Gastroesophageal sphincter (tissue), 4 donors: ENCODE results near the gene PHACTR1. TPM values are rescaled to one million over a fixed set of nuclear protein-coding genes. Genes with fewer than 3 reads are reported as not detected.

Experiments used
- ATAC-seq: fragments of 150-250 bp; one replicate; pipeline ENCODE4 v1.9.1; 2016; ENCODE audit warnings: mild to moderate bottlenecking, moderate library complexity
- H3K27ac ChIP-seq, 4 donors: fragments of 200-600 bp; sonication (generic) in 3 of 4; 1 replicate in 3 of 4; 2 replicates in 1 of 4; pipeline ENCODE4 v1.5.1; 2016 to 2019
- H3K27me3 ChIP-seq: fragments of 200-600 bp; sonication (generic); one replicate; pipeline ENCODE4 v1.5.1; 2019
- H3K36me3 ChIP-seq, 2 donors: fragments of 200-600 bp; sonication (generic); one replicate each; pipeline ENCODE4 v1.5.1; 2019; ENCODE audit warnings: control low read depth in 1 of 2
- H3K4me1 ChIP-seq, 3 donors: fragments of 200-600 bp; sonication (generic); 1 replicate in 2 of 3; 2 replicates in 1 of 3; pipeline ENCODE4 v1.5.1; 2016 to 2019; ENCODE audit warnings: control low read depth in 2 of 3
- H3K4me3 ChIP-seq, 2 donors: fragments of 200-600 bp; sonication (generic); one replicate each; pipeline ENCODE4 v1.5.1; 2019; ENCODE audit warnings: mild to moderate bottlenecking in 1 of 2, moderate library complexity in 1 of 2
- H3K9me3 ChIP-seq, 3 donors: fragments of 200-600 bp; sonication (generic); one replicate each; pipeline ENCODE4 v1.5.1; 2017 to 2019; ENCODE audit warnings: control low read depth in 2 of 3
- EP300 ChIP-seq: sonication (generic); formaldehyde crosslinking; IDR thresholded peaks from one replicate; pipeline ENCODE4 v1.6.1; 2017; ENCODE audit warnings: antibody characterized with exemption, mild to moderate bottlenecking
- POLR2A ChIP-seq, 2 donors: fragments of 450-650 bp; IDR thresholded peaks; one replicate each; pipeline ENCODE4 v1.6.1; 2017; ENCODE audit warnings: antibody characterized with exemption in 2 of 2, mild to moderate bottlenecking in 2 of 2, moderate library complexity in 1 of 2
- POLR2AphosphoS5 ChIP-seq: sonication (generic); formaldehyde crosslinking; IDR thresholded peaks from one replicate; pipeline ENCODE4 v1.6.1; 2017; ENCODE audit warnings: antibody characterized with exemption
- WGBS, 2 donors: methylation state at CpG; one replicate each; pipeline ENCODE4 v1.1.5; 2018; ENCODE audit warnings: low coverage in 1 of 2; 5-methylcytosine and 5-hydroxymethylcytosine counted together
- total RNA-seq, 4 donors: library from RNA; depleted of rRNA; stranded (reverse); fragments of >200 nt; gene quantifications; one replicate each; pipeline ENCODE4 v1.1.0, GENCODE V29; 2016
- TF ChIP-seq, protein P1 (sequence below), 4 experiments: fragments of 200-600 bp in 2 of 4; fragments of 450-650 bp in 2 of 4; sonication (generic) in 1 of 4; IDR thresholded peaks; one replicate each; pipeline ENCODE4 v1.5.1; 2017 to 2019; ENCODE audit warnings: antibody characterized with exemption in 4 of 4, mild to moderate bottlenecking in 2 of 4, moderate library complexity in 2 of 4

PHACTR1 gene
- total RNA-seq, 4 donors from 2014 or later: 0.20 to 27.3 (median 2.2) TPM

DNA sequence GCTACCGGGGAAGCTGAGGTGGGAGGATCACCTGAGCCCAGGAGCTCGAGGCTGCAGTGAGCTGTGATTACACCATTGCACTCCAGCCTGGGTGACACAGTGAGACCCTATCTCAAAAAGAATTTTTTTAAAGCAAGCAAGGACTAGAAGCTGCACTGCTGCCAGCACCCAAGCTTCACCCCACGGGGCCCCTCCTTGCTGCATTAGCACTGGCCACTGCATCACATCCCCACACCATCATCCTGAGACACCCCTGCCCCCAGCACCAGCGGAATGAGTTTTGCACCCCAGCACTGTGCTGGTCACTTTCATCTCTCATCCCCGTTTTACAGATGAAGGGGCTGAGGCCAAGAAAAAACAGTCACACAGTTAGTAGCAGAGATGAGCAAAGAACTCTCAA lies 580.8 kb downstream of the PHACTR1 start:
- Histone ChIP-seq H3K27me3 (no peaks in the 10 kb centered on the region), H3K9me3 (no peaks in the 10 kb centered on the region), H3K4me1 (peaks cover 0 to 4% (median 0%) of the 10 kb centered on the region in 3 donors), H3K27ac (no peak overlapping the region), H3K4me3 (no peak overlapping the region), H3K36me3 (peaks cover 0 to 84% of the 10 kb centered on the region in 2 donors)
- no peak for ATAC-seq
- TF ChIP-seq POLR2AphosphoS5 (no peak), EP300 (no peak), POLR2A (IDR thresholded peaks at IDR 0.05) (no peak)
- TF ChIP-seq, protein P1, sequence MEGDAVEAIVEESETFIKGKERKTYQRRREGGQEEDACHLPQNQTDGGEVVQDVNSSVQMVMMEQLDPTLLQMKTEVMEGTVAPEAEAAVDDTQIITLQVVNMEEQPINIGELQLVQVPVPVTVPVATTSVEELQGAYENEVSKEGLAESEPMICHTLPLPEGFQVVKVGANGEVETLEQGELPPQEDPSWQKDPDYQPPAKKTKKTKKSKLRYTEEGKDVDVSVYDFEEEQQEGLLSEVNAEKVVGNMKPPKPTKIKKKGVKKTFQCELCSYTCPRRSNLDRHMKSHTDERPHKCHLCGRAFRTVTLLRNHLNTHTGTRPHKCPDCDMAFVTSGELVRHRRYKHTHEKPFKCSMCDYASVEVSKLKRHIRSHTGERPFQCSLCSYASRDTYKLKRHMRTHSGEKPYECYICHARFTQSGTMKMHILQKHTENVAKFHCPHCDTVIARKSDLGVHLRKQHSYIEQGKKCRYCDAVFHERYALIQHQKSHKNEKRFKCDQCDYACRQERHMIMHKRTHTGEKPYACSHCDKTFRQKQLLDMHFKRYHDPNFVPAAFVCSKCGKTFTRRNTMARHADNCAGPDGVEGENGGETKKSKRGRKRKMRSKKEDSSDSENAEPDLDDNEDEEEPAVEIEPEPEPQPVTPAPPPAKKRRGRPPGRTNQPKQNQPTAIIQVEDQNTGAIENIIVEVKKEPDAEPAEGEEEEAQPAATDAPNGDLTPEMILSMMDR (IDR thresholded peaks at IDR 0.05): no peak
- 68 to 94% methylated on average over 2 to 3 of the region's 5 CpGs for WGBS, 2 donors

DNA sequence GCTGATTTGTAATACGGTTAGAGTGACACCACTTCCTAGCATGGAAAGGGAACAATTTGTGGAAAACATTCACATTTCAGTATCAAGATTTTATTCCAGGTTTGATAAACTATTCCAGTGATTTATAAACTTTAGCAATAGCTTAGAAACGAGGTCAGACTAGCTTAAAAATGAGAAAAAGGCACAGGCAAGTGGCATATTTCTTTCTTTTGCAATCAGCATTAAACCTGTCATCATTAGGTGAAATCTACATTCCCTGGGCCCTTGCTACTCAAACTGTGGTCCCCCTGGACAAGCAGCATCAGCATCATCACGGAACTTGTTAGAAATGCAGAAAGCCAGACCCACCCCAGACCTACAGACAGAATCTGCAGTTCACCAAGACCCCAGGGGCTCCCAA lies 581.9 kb downstream of the PHACTR1 start:
- TF ChIP-seq POLR2A (IDR thresholded peaks at IDR 0.05) (no peak), EP300 (no peak), POLR2AphosphoS5 (no peak)
- TF ChIP-seq, protein P1 (IDR thresholded peaks at IDR 0.05): no peak
- H3K4me3 ChIP-seq: no peak overlapping the region
- H3K9me3 ChIP-seq: no peaks in the 10 kb centered on the region
- peaks cover 0 to 14% (median 5%) of the 10 kb centered on the region in 3 donors for H3K4me1 ChIP-seq
- H3K36me3 ChIP-seq: peaks cover 0 to 74% of the 10 kb centered on the region in 2 donors
- no peak for ATAC-seq
- WGBS, 2 donors: 68 to 83% methylated on average over 3 of the region's 3 CpGs
- H3K27ac ChIP-seq: no peak overlapping the region
- no peaks in the 10 kb centered on the region for H3K27me3 ChIP-seq

DNA sequence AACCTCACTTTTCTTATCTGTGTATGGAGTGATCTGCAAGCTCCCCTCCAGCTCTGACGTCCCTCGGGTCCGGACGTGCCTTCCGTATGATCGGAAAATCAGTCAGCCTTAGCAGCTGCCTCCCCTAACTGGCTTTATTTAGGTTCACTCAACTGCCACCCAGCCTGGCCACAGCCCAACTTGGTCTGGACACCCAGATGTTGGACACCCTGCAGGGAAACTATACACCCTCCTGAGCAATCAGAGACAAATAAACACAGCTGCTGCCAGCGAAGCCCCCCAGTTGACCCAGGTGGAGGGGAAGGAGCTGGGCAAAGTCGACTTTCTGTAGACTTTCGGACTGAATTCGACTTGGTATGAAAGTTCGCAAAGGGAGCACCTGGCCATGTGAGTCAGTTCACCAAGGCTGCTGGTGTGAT lies 582.8 kb downstream of the PHACTR1 start:
- peaks cover 4 to 23% (median 8%) of the 10 kb centered on the region in 3 donors for H3K4me1 ChIP-seq
- H3K4me3 ChIP-seq: no peak overlapping the region
- no peaks in the 10 kb centered on the region for H3K27me3 ChIP-seq
- no peak overlapping the region for H3K27ac ChIP-seq
- H3K9me3 ChIP-seq: no peaks in the 10 kb centered on the region
- peaks cover 0 to 65% of the 10 kb centered on the region in 2 donors for H3K36me3 ChIP-seq
- 65 to 95% methylated on average over 2 to 6 of the region's 11 CpGs for WGBS, 2 donors
- TF ChIP-seq EP300 (no peak), POLR2AphosphoS5 (no peak), POLR2A (IDR thresholded peaks at IDR 0.05) (no peak)
- TF ChIP-seq, protein P1 (IDR thresholded peaks at IDR 0.05): no peak
- no peak for ATAC-seq

- WGBS, 2 donors: 80% methylated on average over 6 of the region's 6 CpGs; no CpG with 5 or more reads in 1 of the 2 donors
- Histone ChIP-seq H3K36me3 (peaks cover 0 to 60% of the 10 kb centered on the region in 2 donors), H3K27ac (no peak overlapping the region), H3K9me3 (no peaks in the 10 kb centered on the region), H3K27me3 (no peaks in the 10 kb centered on the region), H3K4me1 (peaks cover 5 to 28% (median 8%) of the 10 kb centered on the region in 3 donors), H3K4me3 (no peak overlapping the region)
- TF ChIP-seq, protein P1 (IDR thresholded peaks at IDR 0.05): no peak
- TF ChIP-seq EP300 (no peak), POLR2A (IDR thresholded peaks at IDR 0.05) (no peak), POLR2AphosphoS5 (no peak)
- no peak for ATAC-seq
These were observed 583.4 kb downstream of the PHACTR1 start for GRCh38 chr6:13299918-13300317.
